ENCODE measurements around the gene AOAH. TPM values are rescaled to one million over a fixed set of nuclear protein-coding genes. Genes with fewer than 3 reads are reported as not detected.
"Not testable (repeated sequence)": the region's sequence is repeated elsewhere in the genome, so short reads cannot be mapped to it uniquely, and the experiment has no call there.

AOAH gene
- total RNA-seq, 2 donors from 2014 or later: 2.5 to 7.2 TPM

DNA sequence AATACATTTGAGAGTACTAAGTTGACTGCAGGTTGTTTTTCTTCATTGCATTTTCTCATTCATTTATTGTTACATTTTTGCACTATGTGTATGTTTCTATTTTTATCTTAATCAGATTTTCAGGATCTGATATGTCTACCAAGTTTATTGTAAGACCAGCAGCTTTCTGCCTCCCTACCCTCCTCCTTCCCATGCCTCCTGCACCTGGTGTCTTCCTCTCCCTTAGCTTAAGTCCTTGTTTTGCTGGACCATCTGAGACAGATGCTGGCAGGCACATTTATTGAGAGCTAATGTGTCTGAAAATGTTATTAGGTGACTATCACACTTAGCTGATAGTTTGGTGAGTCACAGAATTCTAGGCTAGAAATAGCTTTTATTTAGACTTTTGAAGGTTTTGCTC is 255.1 kb downstream of the AOAH start:
- Histone ChIP-seq H3K4me3 (no peak overlapping the region), H3K27me3 (no peaks in the 10 kb centered on the region), H3K36me3 (no peaks in the 10 kb centered on the region), H3K27ac (no peak overlapping the region), H3K4me1 (no peaks in the 10 kb centered on the region), H3K9me3 (peaks cover 0 to 6% of the 10 kb centered on the region in 2 donors)
- no peak for DNase-seq (ENCODE audit: low spot score)
- TF ChIP-seq, protein P1, sequence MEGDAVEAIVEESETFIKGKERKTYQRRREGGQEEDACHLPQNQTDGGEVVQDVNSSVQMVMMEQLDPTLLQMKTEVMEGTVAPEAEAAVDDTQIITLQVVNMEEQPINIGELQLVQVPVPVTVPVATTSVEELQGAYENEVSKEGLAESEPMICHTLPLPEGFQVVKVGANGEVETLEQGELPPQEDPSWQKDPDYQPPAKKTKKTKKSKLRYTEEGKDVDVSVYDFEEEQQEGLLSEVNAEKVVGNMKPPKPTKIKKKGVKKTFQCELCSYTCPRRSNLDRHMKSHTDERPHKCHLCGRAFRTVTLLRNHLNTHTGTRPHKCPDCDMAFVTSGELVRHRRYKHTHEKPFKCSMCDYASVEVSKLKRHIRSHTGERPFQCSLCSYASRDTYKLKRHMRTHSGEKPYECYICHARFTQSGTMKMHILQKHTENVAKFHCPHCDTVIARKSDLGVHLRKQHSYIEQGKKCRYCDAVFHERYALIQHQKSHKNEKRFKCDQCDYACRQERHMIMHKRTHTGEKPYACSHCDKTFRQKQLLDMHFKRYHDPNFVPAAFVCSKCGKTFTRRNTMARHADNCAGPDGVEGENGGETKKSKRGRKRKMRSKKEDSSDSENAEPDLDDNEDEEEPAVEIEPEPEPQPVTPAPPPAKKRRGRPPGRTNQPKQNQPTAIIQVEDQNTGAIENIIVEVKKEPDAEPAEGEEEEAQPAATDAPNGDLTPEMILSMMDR (IDR thresholded peaks at IDR 0.05): no peak

- no peaks in the 10 kb centered on the region for H3K27me3 ChIP-seq
Observed at GRCh38 chr7:36468370-36469101, 255.8 kb downstream of the AOAH start.

DNA sequence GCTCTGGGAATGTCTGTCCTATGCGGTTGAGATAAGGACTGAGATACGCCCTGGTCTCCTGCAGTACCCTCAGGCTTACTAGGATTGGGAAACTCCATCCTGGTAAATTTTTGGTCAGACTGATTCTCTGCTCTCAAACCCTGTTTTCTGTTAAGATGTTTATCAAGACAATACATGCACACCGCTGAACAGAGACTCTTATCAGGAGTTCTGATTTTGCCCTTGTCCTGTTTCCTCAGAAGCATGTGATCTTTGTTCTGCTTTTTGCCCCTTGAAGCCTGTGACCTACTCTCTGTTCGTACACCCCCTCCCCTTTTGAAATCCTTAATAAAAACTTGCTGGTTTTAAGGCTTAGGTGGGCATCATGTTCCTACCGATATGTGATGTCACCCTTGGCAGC is 258.3 kb downstream of the AOAH start:
- H3K27me3 ChIP-seq; H3K9me3 ChIP-seq; DNase-seq (ENCODE audit: low spot score); H3K36me3 ChIP-seq; H3K27ac ChIP-seq; H3K4me1 ChIP-seq; H3K4me3 ChIP-seq: not testable (repeated sequence)

More at GRCh38 chr7:36468370-36469101, 255.8 kb downstream of the AOAH start:
- Histone ChIP-seq H3K4me3 (no peak overlapping the region), H3K4me1 (no peaks in the 10 kb centered on the region), H3K9me3 (peaks cover 0 to 6% of the 10 kb centered on the region in 2 donors), H3K36me3 (no peaks in the 10 kb centered on the region), H3K27ac (no peak overlapping the region)
- TF ChIP-seq, protein P1 (IDR thresholded peaks at IDR 0.05): no peak
- no peak for DNase-seq (ENCODE audit: low spot score)

GRCh38 chr7:36464271-36464670 is 260.0 kb downstream of the AOAH start:
- TF ChIP-seq, protein P1 (IDR thresholded peaks at IDR 0.05): no peak
- H3K27ac ChIP-seq: no peak overlapping the region
- H3K27me3 ChIP-seq: no peaks in the 10 kb centered on the region
- no peaks in the 10 kb centered on the region for H3K36me3 ChIP-seq
- no peaks in the 10 kb centered on the region for H3K4me1 ChIP-seq
- no peak for DNase-seq (ENCODE audit: low spot score)
- H3K4me3 ChIP-seq: no peak overlapping the region
- peaks cover 0 to 6% of the 10 kb centered on the region in 2 donors for H3K9me3 ChIP-seq
